Astrocyte of the hippocampus (primary cell): ENCODE results near the gene ZFPM1.

ENCODE experiments used
- DNase-seq: peaks from one replicate; pipeline ENCODE4 v3.0.0; 2011; ENCODE audit warnings: low read depth, low spot score

Gene ZFPM1

GRCh38 chr16:88417684-88418476 is 35.2 kb upstream of the ZFPM1 start:
- DNase-seq: no peak

GRCh38 chr16:88418869-88419268 is 34.2 kb upstream of the ZFPM1 start:
- DNase-seq: no peak

GRCh38 chr16:88419790-88420189 is 33.3 kb upstream of the ZFPM1 start:
- DNase-seq: no peak

- DNase-seq: no peak
Measured at GRCh38 chr16:88420496-88420895, 32.6 kb upstream of the ZFPM1 start.

- no peak for DNase-seq
Measured at GRCh38 chr16:88421301-88421700, 31.8 kb upstream of the ZFPM1 start.

- no peak for DNase-seq
Measured at GRCh38 chr16:88421871-88422433, 31.1 kb upstream of the ZFPM1 start.

GRCh38 chr16:88422733-88423447 is 30.2 kb upstream of the ZFPM1 start:
- no peak for DNase-seq

- DNase-seq: no peak
Measured at GRCh38 chr16:88423448-88423850, 29.6 kb upstream of the ZFPM1 start.

- DNase-seq: peak; percentile 74
Measured at GRCh38 chr16:88424587-88425235, 28.4 kb upstream of the ZFPM1 start.

GRCh38 chr16:88426018-88426417 is 27.1 kb upstream of the ZFPM1 start:
- no peak for DNase-seq

- no peak for DNase-seq
Measured at GRCh38 chr16:88427376-88427775, 25.7 kb upstream of the ZFPM1 start.

- DNase-seq: no peak
Measured at GRCh38 chr16:88428156-88428555, 24.9 kb upstream of the ZFPM1 start.

GRCh38 chr16:88428616-88429386 is 24.3 kb upstream of the ZFPM1 start:
- no peak for DNase-seq

GRCh38 chr16:88429387-88430184 is 23.5 kb upstream of the ZFPM1 start:
- no peak for DNase-seq

GRCh38 chr16:88430185-88430523 is 22.9 kb upstream of the ZFPM1 start:
- peak; percentile 26 for DNase-seq

GRCh38 chr16:88430524-88431446 is 22.3 kb upstream of the ZFPM1 start:
- DNase-seq: peak; percentile 67

- no peak for DNase-seq
Measured at GRCh38 chr16:88431651-88432050, 21.4 kb upstream of the ZFPM1 start.

- no peak for DNase-seq
Measured at GRCh38 chr16:88432174-88432573, 20.9 kb upstream of the ZFPM1 start.

- no peak for DNase-seq
Measured at GRCh38 chr16:88432753-88433152, 20.3 kb upstream of the ZFPM1 start.
